K562 (cell line): ENCODE measurements around the gene RAD52. TPM values are rescaled to one million over a fixed set of nuclear protein-coding genes. Genes with fewer than 3 reads are reported as not detected.

Experiments used
- BRCA1 ChIP-seq, 2 experiments: fragments of 450-650 bp in 1 of 2; sonication (generic) in 1 of 2; formaldehyde crosslinking in 1 of 2; IDR thresholded peaks; 2 replicates each; pipeline versions ENCODE4 v1.5.0 to v1.6.1; 2017 to 2020; ENCODE audit warnings: mild to moderate bottlenecking in 1 of 2, missing genetic modification reagents in 1 of 2
- CBX1 ChIP-seq: sonication (generic); IDR thresholded peaks from 2 replicates; pipeline ENCODE4 v1.6.1; 2016; ENCODE audit warnings: antibody characterized with exemption, low read depth, mild to moderate bottlenecking
- CCNT2 ChIP-seq: IDR thresholded peaks from 2 replicates; pipeline ENCODE4 v1.6.1; 2011; ENCODE audit warnings: borderline replicate concordance, low read depth, mild to moderate bottlenecking, moderate library complexity, mixed read lengths, low read length; ENCODE audit not compliant: insufficient read length; ENCODE audit errors: extremely low read depth
- ERF ChIP-seq: fragments of 450-650 bp; formaldehyde crosslinking; IDR thresholded peaks from 2 replicates; pipeline ENCODE4 v1.4.0; 2020; ENCODE audit warnings: mild to moderate bottlenecking, mixed read lengths
- HIVEP1 ChIP-seq: fragments of 250-450 bp; sonication (Bioruptor Pico); IDR thresholded peaks from 2 replicates; pipeline ENCODE4 v1.4.0; 2020; ENCODE audit warnings: mild to moderate bottlenecking
- MAZ ChIP-seq, 2 experiments: fragments of 450-650 bp in 1 of 2; sonication (generic) in 1 of 2; formaldehyde crosslinking; IDR thresholded peaks in 1 of 2; conservative IDR thresholded peaks in 1 of 2; 2 replicates each; pipeline versions ENCODE4 v1.4.0 to v1.5.0; 2020; ENCODE audit warnings: mild to moderate bottlenecking in 1 of 2, missing genetic modification reagents in 1 of 2
- NRF1 ChIP-seq, 2 experiments: fragments of 450-650 bp; IDR thresholded peaks in 1 of 2; conservative IDR thresholded peaks in 1 of 2; 2 replicates each; pipeline ENCODE4 v1.6.1; 2014; ENCODE audit warnings: mild to moderate bottlenecking in 2 of 2
- NUFIP1 ChIP-seq: fragments of 450-650 bp; IDR thresholded peaks from 2 replicates; pipeline ENCODE4 v1.6.1; 2018; ENCODE audit not compliant: partially characterized antibody
- PKNOX1 ChIP-seq: fragments of 450-650 bp; IDR thresholded peaks from 2 replicates; pipeline ENCODE4 v1.6.1; 2016
- RBBP5 ChIP-seq: fragments of 200-600 bp; sonication (generic); IDR thresholded peaks from 2 replicates; pipeline ENCODE4 v1.6.1; 2012; ENCODE audit warnings: borderline replicate concordance, mild to moderate bottlenecking, low read length, control low read depth, inconsistent platforms; ENCODE audit not compliant: insufficient read depth, poor library complexity, severe bottlenecking
- SMARCE1 ChIP-seq: fragments of 450-650 bp; IDR thresholded peaks from 2 replicates; pipeline ENCODE4 v1.7.1; 2016; ENCODE audit warnings: mild to moderate bottlenecking
- TAF9B ChIP-seq: fragments of 450-650 bp; IDR thresholded peaks from 2 replicates; pipeline ENCODE4 v1.6.1; 2018; ENCODE audit warnings: mild to moderate bottlenecking; ENCODE audit not compliant: partially characterized antibody
- ZNF239 ChIP-seq: fragments of 250-450 bp; sonication (Bioruptor Pico); IDR thresholded peaks from 2 replicates; pipeline ENCODE4 v1.4.0; 2020; ENCODE audit warnings: mild to moderate bottlenecking
- ZNF3 ChIP-seq: fragments of 250-450 bp; sonication (Bioruptor Pico); IDR thresholded peaks from 2 replicates; pipeline ENCODE4 v1.5.0; 2021; ENCODE audit warnings: mild to moderate bottlenecking, moderate library complexity
- ZNF449 ChIP-seq: fragments of 250-450 bp; sonication (Bioruptor Pico); IDR thresholded peaks from 2 replicates; pipeline ENCODE4 v1.8.0; 2022; ENCODE audit warnings: moderate library complexity, mild to moderate bottlenecking, inconsistent platforms
- ZNF830 ChIP-seq: fragments of 250-450 bp; sonication (Bioruptor Pico); IDR thresholded peaks from 2 replicates; pipeline ENCODE4 v1.5.0; 2021; ENCODE audit warnings: mild to moderate bottlenecking
- polyA plus RNA-seq, 8 experiments: library from polyadenylated mRNA; depleted of rRNA in 4 of 8; stranded (reverse) in 5 of 8; unstranded in 3 of 8; fragments of >200 nt; fragmentation: Nextera tagmentation in 2 of 8; fragmentation: Illumina TruSeq in 1 of 8; extraction: Ambion mirVana in 2 of 8; extraction: Trizol in 1 of 8; gene quantifications; 2 replicates each; pipeline versions ENCODE4 v1.2.1 to v1.2.3, GENCODE V29; 2011 to 2014; ENCODE audit warnings: inconsistent platforms in 1 of 8, missing spikeins in 1 of 8
- total RNA-seq, 7 experiments: library from RNA; depleted of rRNA in 6 of 7; stranded (reverse); fragments of >200 nt in 6 of 7; fragmentation: Illumina TruSeq in 2 of 7; extraction: Trizol in 2 of 7; gene quantifications; 2 replicates each; pipeline versions ENCODE4 v1.2.1 to v1.2.3, GENCODE V29; 2011 to 2021; ENCODE audit warnings: low replicate concordance in 1 of 7
- TF ChIP-seq, protein P1 (sequence below): fragments of 250-450 bp; sonication (Bioruptor Pico); IDR thresholded peaks from 2 replicates; pipeline ENCODE4 v1.8.0; 2021; ENCODE audit warnings: moderate library complexity, mild to moderate bottlenecking, inconsistent platforms
- TF ChIP-seq, protein P2 (sequence below): fragments of 250-450 bp; sonication (Bioruptor Pico); IDR thresholded peaks from 2 replicates; pipeline ENCODE4 v1.4.0; 2020; ENCODE audit warnings: mild to moderate bottlenecking, moderate library complexity, borderline replicate concordance

The RAD52 gene
- total and polyA plus RNA-seq, 9 of the 15 experiments (the other 6 are each of a cell fraction or from before 2014, with no cell fraction given) = 1.3 to 15.9 (median 9.3) TPM

- TF ChIP-seq BRCA1 (IDR thresholded peaks at IDR 0.05) (no peak), BRCA1 (CRISPR knock-in tag; IDR thresholded peaks at IDR 0.05) (no peak), NUFIP1 (peak; percentile 48), ZNF449 (CRISPR knock-in tag) (no peak), ZNF239 (CRISPR knock-in tag) (no peak), PKNOX1 (no peak), CCNT2 (peak; percentile 55), RBBP5 (peak; percentile 76), MAZ (CRISPR knock-in tag; conservative IDR thresholded peaks at IDR 0.05 in 1 of 2, IDR thresholded peaks at IDR 0.05 in 1 of 2) (peak; percentile 67 to 88), NRF1 (conservative IDR thresholded peaks at IDR 0.05 in 1 of 2, IDR thresholded peaks at IDR 0.05 in 1 of 2) (peak; percentile 42 to 48; a peak in 3 of 4 replicates), SMARCE1 (peak; percentile 42; the same call in 1 of the 2 replicates), HIVEP1 (CRISPR knock-in tag) (no peak), ZNF830 (CRISPR knock-in tag) (no peak), CBX1 (peak; percentile 43; the same call in 1 of the 2 replicates), ERF (CRISPR knock-in tag) (no peak), ZNF3 (CRISPR knock-in tag) (no peak), TAF9B (peak; percentile 45)
- TF ChIP-seq, protein P1, sequence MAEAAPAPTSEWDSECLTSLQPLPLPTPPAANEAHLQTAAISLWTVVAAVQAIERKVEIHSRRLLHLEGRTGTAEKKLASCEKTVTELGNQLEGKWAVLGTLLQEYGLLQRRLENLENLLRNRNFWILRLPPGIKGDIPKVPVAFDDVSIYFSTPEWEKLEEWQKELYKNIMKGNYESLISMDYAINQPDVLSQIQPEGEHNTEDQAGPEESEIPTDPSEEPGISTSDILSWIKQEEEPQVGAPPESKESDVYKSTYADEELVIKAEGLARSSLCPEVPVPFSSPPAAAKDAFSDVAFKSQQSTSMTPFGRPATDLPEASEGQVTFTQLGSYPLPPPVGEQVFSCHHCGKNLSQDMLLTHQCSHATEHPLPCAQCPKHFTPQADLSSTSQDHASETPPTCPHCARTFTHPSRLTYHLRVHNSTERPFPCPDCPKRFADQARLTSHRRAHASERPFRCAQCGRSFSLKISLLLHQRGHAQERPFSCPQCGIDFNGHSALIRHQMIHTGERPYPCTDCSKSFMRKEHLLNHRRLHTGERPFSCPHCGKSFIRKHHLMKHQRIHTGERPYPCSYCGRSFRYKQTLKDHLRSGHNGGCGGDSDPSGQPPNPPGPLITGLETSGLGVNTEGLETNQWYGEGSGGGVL = no peak
- TF ChIP-seq, protein P2, sequence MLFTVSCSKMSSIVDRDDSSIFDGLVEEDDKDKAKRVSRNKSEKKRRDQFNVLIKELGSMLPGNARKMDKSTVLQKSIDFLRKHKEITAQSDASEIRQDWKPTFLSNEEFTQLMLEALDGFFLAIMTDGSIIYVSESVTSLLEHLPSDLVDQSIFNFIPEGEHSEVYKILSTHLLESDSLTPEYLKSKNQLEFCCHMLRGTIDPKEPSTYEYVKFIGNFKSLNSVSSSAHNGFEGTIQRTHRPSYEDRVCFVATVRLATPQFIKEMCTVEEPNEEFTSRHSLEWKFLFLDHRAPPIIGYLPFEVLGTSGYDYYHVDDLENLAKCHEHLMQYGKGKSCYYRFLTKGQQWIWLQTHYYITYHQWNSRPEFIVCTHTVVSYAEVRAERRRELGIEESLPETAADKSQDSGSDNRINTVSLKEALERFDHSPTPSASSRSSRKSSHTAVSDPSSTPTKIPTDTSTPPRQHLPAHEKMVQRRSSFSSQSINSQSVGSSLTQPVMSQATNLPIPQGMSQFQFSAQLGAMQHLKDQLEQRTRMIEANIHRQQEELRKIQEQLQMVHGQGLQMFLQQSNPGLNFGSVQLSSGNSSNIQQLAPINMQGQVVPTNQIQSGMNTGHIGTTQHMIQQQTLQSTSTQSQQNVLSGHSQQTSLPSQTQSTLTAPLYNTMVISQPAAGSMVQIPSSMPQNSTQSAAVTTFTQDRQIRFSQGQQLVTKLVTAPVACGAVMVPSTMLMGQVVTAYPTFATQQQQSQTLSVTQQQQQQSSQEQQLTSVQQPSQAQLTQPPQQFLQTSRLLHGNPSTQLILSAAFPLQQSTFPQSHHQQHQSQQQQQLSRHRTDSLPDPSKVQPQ (CRISPR knock-in tag) = no peak
Measured at GRCh38 chr12:990661-991349, 41.3 kb upstream of the RAD52 start, which contains the start of gene ERC1 (continued).
